ENCODE results near the gene DNM3. TPM values are rescaled to one million over a fixed set of nuclear protein-coding genes. Genes with fewer than 3 reads are reported as not detected.

DNM3 gene
- polyA plus RNA-seq, 3 donors, result 0.15 TPM; not detected in 2

GRCh38 chr1:172354291-172355274 is 513.3 kb downstream of the DNM3 start:
- Mint-ChIP-seq H3K4me1 (peaks cover 9% of the 10 kb centered on the region), H3K9me3 (no peaks in the 10 kb centered on the region), H3K36me3 (peaks cover 0 to 3% of the 10 kb centered on the region in 2 donors), H3K4me3 (no peak overlapping the region), H3K27me3 (ENCODE audit: low read depth in 3 of 3) (no peaks in the 10 kb centered on the region), H3K27ac (peak overlapping the region in 1 of 7 donors; percentile 8)
- DNase-seq, result no peak
- no CpG with 5 or more reads among the region's 5 CpGs for whole genome bisulfite sequencing (ENCODE audit: insufficient coverage)
- Histone ChIP-seq H4K20me1 (ENCODE audit: insufficient read depth, low read length) (no peaks in the 10 kb centered on the region), H3K4me3 (replicated peaks in 1 of 3; ENCODE audit: low read depth in 2 of 3, low read length in 3 of 3) (no peak overlapping the region), H3K36me3 (replicated peaks in 1 of 2; ENCODE audit: control insufficient read depth in 1 of 2, insufficient read depth in 2 of 2, low read length in 2 of 2) (no peaks in the 10 kb centered on the region), H3K4me1 (ENCODE audit: control insufficient read depth in 1 of 2, insufficient read depth in 2 of 2, low read length in 2 of 2) (peaks cover 0 to 2% of the 10 kb centered on the region in 2 donors), H3K79me2 (ENCODE audit: insufficient read depth, low read length) (no peaks in the 10 kb centered on the region), H3K9ac (ENCODE audit: insufficient read depth, low read length, poor library complexity, severe bottlenecking) (no peak overlapping the region), H3K27me3 (ENCODE audit: control insufficient read depth in 2 of 2, insufficient read depth in 2 of 2, low read length in 2 of 2) (no peaks in the 10 kb centered on the region), H3K9me3 (replicated peaks in 1 of 2; ENCODE audit: control insufficient read depth in 1 of 2, insufficient read depth in 1 of 2, low read length in 2 of 2) (no peaks in the 10 kb centered on the region), H3K4me2 (replicated peaks; ENCODE audit: extremely low read depth, low read length, poor library complexity, severe bottlenecking) (no peak overlapping the region), H3K27ac (ENCODE audit: low read depth in 1 of 2, low read length in 2 of 2) (no peak overlapping the region), H2AFZ (ENCODE audit: insufficient read depth, low read depth, low read length, poor library complexity, severe bottlenecking) (no peak overlapping the region)
- intact Hi-C loops (cut with micrococcal nuclease), result no loop called here
- TF ChIP-seq CTCF (IDR thresholded peaks at IDR 0.05), result no peak

GRCh38 chr1:172356620-172357019 is 515.3 kb downstream of the DNM3 start:
- Mint-ChIP-seq H3K4me1 (peaks cover 9% of the 10 kb centered on the region), H3K27me3 (ENCODE audit: low read depth in 3 of 3) (no peaks in the 10 kb centered on the region), H3K9me3 (no peaks in the 10 kb centered on the region), H3K36me3 (peaks cover 0 to 3% of the 10 kb centered on the region in 2 donors), H3K4me3 (no peak overlapping the region), H3K27ac (no peak overlapping the region)
- no peaks in the 10 kb centered on the region for H3K9me3 ChIP-seq (replicated peaks in 1 of 2; ENCODE audit: control insufficient read depth in 1 of 2, insufficient read depth in 1 of 2, low read length in 2 of 2)
- no peaks in the 10 kb centered on the region for H3K27me3 ChIP-seq (ENCODE audit: control insufficient read depth in 2 of 2, insufficient read depth in 2 of 2, low read length in 2 of 2)
- no peaks in the 10 kb centered on the region for H3K36me3 ChIP-seq (replicated peaks in 1 of 2; ENCODE audit: control insufficient read depth in 1 of 2, insufficient read depth in 2 of 2, low read length in 2 of 2)
- no peak overlapping the region for H3K27ac ChIP-seq (ENCODE audit: low read depth in 1 of 2, low read length in 2 of 2)
- intact Hi-C loops (cut with micrococcal nuclease), result no loop called here
- no peak overlapping the region for H3K4me2 ChIP-seq (replicated peaks; ENCODE audit: extremely low read depth, low read length, poor library complexity, severe bottlenecking)
- no peak for TF ChIP-seq CTCF (IDR thresholded peaks at IDR 0.05)
- no peaks in the 10 kb centered on the region for H3K79me2 ChIP-seq (ENCODE audit: insufficient read depth, low read length)
- H2AFZ ChIP-seq (ENCODE audit: insufficient read depth, low read depth, low read length, poor library complexity, severe bottlenecking), result no peak overlapping the region
- H3K9ac ChIP-seq (ENCODE audit: insufficient read depth, low read length, poor library complexity, severe bottlenecking), result no peak overlapping the region
- H3K4me3 ChIP-seq (replicated peaks in 1 of 3; ENCODE audit: low read depth in 2 of 3, low read length in 3 of 3), result no peak overlapping the region
- H3K4me1 ChIP-seq (ENCODE audit: control insufficient read depth in 1 of 2, insufficient read depth in 2 of 2, low read length in 2 of 2), result peaks cover 0 to 2% of the 10 kb centered on the region in 2 donors
- DNase-seq, result no peak
- no peaks in the 10 kb centered on the region for H4K20me1 ChIP-seq (ENCODE audit: insufficient read depth, low read length)
